Measurements from ENCODE around the gene GRAMD4. TPM values are rescaled to one million over a fixed set of nuclear protein-coding genes. Genes with fewer than 3 reads are reported as not detected.

Gene GRAMD4
- total RNA-seq, 2 donors from 2014 or later: 38.0 to 43.3 TPM

GRCh38 chr22:46710806-46711205 is 90.6 kb downstream of the GRAMD4 start:
- H3K4me1 Mint-ChIP-seq: peaks cover 11% of the 10 kb centered on the region
- no peaks in the 10 kb centered on the region for H3K27me3 ChIP-seq (ENCODE audit: control insufficient read depth, insufficient read depth, low read length, poor library complexity, severe bottlenecking)
- H3K9me3 ChIP-seq (ENCODE audit: control insufficient read depth, low read length): no peaks in the 10 kb centered on the region
- peaks cover 84% of the 10 kb centered on the region for H3K36me3 ChIP-seq (ENCODE audit: control insufficient read depth, insufficient read depth, low read length)
- no peaks in the 10 kb centered on the region for H3K27me3 Mint-ChIP-seq (ENCODE audit: insufficient read depth)
- WGBS, 2 experiments (ENCODE audit: insufficient coverage in 1 of 2, insufficient read length in 1 of 2): 79 to 90% methylated on average over 11 of the region's 11 CpGs
- no peak overlapping the region for H3K9ac ChIP-seq (ENCODE audit: extremely low read depth, low read length, poor library complexity, severe bottlenecking)
- no peak for DNase-seq
- H3K27ac Mint-ChIP-seq: peak overlapping the region; percentile 42
- H3K9me3 Mint-ChIP-seq: no peaks in the 10 kb centered on the region
- H3K27ac ChIP-seq (ENCODE audit: low read depth, low read length): no peak overlapping the region
- H3K4me3 ChIP-seq (ENCODE audit: low read length): no peak overlapping the region
- peaks cover 83% of the 10 kb centered on the region for H3K36me3 Mint-ChIP-seq (ENCODE audit: low read depth)
- TF ChIP-seq, protein P1, sequence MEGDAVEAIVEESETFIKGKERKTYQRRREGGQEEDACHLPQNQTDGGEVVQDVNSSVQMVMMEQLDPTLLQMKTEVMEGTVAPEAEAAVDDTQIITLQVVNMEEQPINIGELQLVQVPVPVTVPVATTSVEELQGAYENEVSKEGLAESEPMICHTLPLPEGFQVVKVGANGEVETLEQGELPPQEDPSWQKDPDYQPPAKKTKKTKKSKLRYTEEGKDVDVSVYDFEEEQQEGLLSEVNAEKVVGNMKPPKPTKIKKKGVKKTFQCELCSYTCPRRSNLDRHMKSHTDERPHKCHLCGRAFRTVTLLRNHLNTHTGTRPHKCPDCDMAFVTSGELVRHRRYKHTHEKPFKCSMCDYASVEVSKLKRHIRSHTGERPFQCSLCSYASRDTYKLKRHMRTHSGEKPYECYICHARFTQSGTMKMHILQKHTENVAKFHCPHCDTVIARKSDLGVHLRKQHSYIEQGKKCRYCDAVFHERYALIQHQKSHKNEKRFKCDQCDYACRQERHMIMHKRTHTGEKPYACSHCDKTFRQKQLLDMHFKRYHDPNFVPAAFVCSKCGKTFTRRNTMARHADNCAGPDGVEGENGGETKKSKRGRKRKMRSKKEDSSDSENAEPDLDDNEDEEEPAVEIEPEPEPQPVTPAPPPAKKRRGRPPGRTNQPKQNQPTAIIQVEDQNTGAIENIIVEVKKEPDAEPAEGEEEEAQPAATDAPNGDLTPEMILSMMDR (conservative IDR thresholded peaks at IDR 0.05): no peak
- H3K4me1 ChIP-seq (ENCODE audit: control insufficient read depth, insufficient read depth, low read length): no peaks in the 10 kb centered on the region
- H3K4me3 Mint-ChIP-seq: no peak overlapping the region

GRCh38 chr22:46712288-46712687 is 92.1 kb downstream of the GRAMD4 start:
- Histone ChIP-seq H3K9ac (ENCODE audit: extremely low read depth, low read length, poor library complexity, severe bottlenecking) (no peak overlapping the region), H3K4me3 (ENCODE audit: low read length) (no peak overlapping the region), H3K4me1 (ENCODE audit: control insufficient read depth, insufficient read depth, low read length) (no peaks in the 10 kb centered on the region), H3K36me3 (ENCODE audit: control insufficient read depth, insufficient read depth, low read length) (peaks cover 80% of the 10 kb centered on the region), H3K27me3 (ENCODE audit: control insufficient read depth, insufficient read depth, low read length, poor library complexity, severe bottlenecking) (no peaks in the 10 kb centered on the region), H3K9me3 (ENCODE audit: control insufficient read depth, low read length) (no peaks in the 10 kb centered on the region), H3K27ac (ENCODE audit: low read depth, low read length) (no peak overlapping the region)
- peak overlapping the region; percentile 50 for H3K27ac Mint-ChIP-seq
- H3K4me3 Mint-ChIP-seq: no peak overlapping the region
- peaks cover 76% of the 10 kb centered on the region for H3K36me3 Mint-ChIP-seq (ENCODE audit: low read depth)
- no peaks in the 10 kb centered on the region for H3K27me3 Mint-ChIP-seq (ENCODE audit: insufficient read depth)
- no peak for DNase-seq
- TF ChIP-seq, protein P1 (conservative IDR thresholded peaks at IDR 0.05): no peak
- 92 to 98% methylated on average over 7 to 8 of the region's 8 CpGs for WGBS, 2 experiments (ENCODE audit: insufficient coverage in 1 of 2, insufficient read length in 1 of 2)
- peaks cover 11% of the 10 kb centered on the region for H3K4me1 Mint-ChIP-seq
- H3K9me3 Mint-ChIP-seq: no peaks in the 10 kb centered on the region

DNA sequence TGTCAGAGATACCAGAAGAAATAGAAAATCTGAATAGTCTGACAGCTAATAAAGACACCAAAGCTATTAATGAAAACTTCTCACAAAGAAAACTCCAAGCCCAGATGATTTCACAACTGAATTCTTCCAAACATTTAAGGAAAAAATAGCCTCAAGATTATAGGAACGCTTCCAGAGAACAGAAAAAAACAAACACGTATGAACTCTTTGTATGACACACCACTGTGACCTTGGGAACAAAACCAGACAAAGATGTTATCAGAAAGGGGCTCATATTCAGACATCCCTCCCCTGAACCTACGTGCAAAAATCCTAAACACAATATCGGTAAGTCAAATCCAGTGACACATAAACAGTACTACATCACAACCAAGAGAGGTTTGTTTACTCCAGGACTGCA is 94.4 kb downstream of the GRAMD4 start:
- H3K36me3 ChIP-seq (ENCODE audit: control insufficient read depth, insufficient read depth, low read length): peaks cover 76% of the 10 kb centered on the region
- TF ChIP-seq, protein P1 (conservative IDR thresholded peaks at IDR 0.05): no peak

More for the DNA sequence above, 94.4 kb downstream of the GRAMD4 start:
- Mint-ChIP-seq H3K36me3 (ENCODE audit: low read depth) (peaks cover 76% of the 10 kb centered on the region), H3K27me3 (ENCODE audit: insufficient read depth) (no peaks in the 10 kb centered on the region), H3K27ac (peak overlapping the region; percentile 30), H3K4me3 (no peak overlapping the region), H3K4me1 (peaks cover 11% of the 10 kb centered on the region), H3K9me3 (no peaks in the 10 kb centered on the region)
- Histone ChIP-seq H3K4me1 (ENCODE audit: control insufficient read depth, insufficient read depth, low read length) (no peaks in the 10 kb centered on the region), H3K27me3 (ENCODE audit: control insufficient read depth, insufficient read depth, low read length, poor library complexity, severe bottlenecking) (no peaks in the 10 kb centered on the region), H3K4me3 (ENCODE audit: low read length) (no peak overlapping the region), H3K27ac (ENCODE audit: low read depth, low read length) (no peak overlapping the region), H3K9ac (ENCODE audit: extremely low read depth, low read length, poor library complexity, severe bottlenecking) (no peak overlapping the region), H3K9me3 (ENCODE audit: control insufficient read depth, low read length) (no peaks in the 10 kb centered on the region)
- 94 to 96% methylated on average over 2 to 4 of the region's 4 CpGs for WGBS, 2 experiments (ENCODE audit: insufficient coverage in 1 of 2, insufficient read length in 1 of 2)
- DNase-seq: no peak
